K562 (cell line): ENCODE measurements around the gene MYLK4. TPM values are rescaled to one million over a fixed set of nuclear protein-coding genes. Genes with fewer than 3 reads are reported as not detected.

Experiments used
- ATAC-seq: fragments of 200-7000 bp; cut with Tn5 transposase; 3 replicates; pipeline ENCODE4 v1.9.1; 2020; ENCODE audit warnings: moderate library complexity
- BruUV-seq: library from RNA; stranded (reverse); fragments of 400-500 nt; replicated peaks from 2 replicates; lab custom pipeline; 2021; lab: Mats Ljungman, UMichigan
- CTCF ChIA-PET: fragments of 300-600 bp; formaldehyde crosslinking; extraction: SDS; loops from one replicate; lab custom pipeline; 2021; ENCODE audit warnings: low intra/inter-chr PET ratio; lab: Yijun Ruan, JAX
- POLR2A ChIA-PET: fragments of 300-600, 350-650 bp; sonication (Branson Sonifier 250); formaldehyde crosslinking; extraction: SDS; loops from one replicate; lab custom pipeline; 2021; ENCODE audit warnings: antibody characterized with exemption, inconsistent platforms; lab: Yijun Ruan, JAX
- DNase-seq, 4 experiments: peaks; one replicate each; pipeline versions ENCODE4 v3.0.0 to v3.0.0-alpha.2; 2011 to 2018; ENCODE audit warnings: low spot score in 3 of 4, mixed read lengths in 3 of 4; ENCODE audit errors: extremely low read depth in 1 of 4
- FAIRE-seq: peaks from 2 replicates; lab custom pipeline; 2011; peaks lifted over from hg19 to GRCh38; lab: Jason Lieb, UNC
- H2AFZ ChIP-seq: 2 replicates; pipeline ENCODE4 v1.6.0; 2011; ENCODE audit warnings: low read depth, low read length, control low read depth, inconsistent platforms
- H3K27ac ChIP-seq: fragments of 200-600 bp; 3 replicates; pipeline ENCODE4 v1.8.0; 2011; ENCODE audit warnings: low read depth, mild to moderate bottlenecking, control low read depth, inconsistent platforms, low read length, moderate library complexity, mixed read lengths; ENCODE audit errors: extremely low read depth
- H3K27me3 ChIP-seq, 2 experiments: fragments of 300-600 bp in 1 of 2; 2 replicates in 1 of 2; 3 replicates in 1 of 2; pipeline versions ENCODE4 v1.6.0 to v1.8.0; 2011; ENCODE audit warnings: inconsistent platforms in 2 of 2, low read length in 2 of 2, mild to moderate bottlenecking in 1 of 2, mixed read lengths in 1 of 2, moderate library complexity in 1 of 2; ENCODE audit not compliant: control insufficient read depth in 2 of 2, insufficient read depth in 2 of 2
- H3K36me3 ChIP-seq: fragments of 300-600 bp; 3 replicates; pipeline ENCODE4 v1.8.0; 2011; ENCODE audit warnings: mild to moderate bottlenecking, low read length, inconsistent platforms; ENCODE audit not compliant: control insufficient read depth, insufficient read depth
- H3K4me1 ChIP-seq, 2 experiments: fragments of 200-600 bp in 1 of 2; replicated peaks in 1 of 2; 2 replicates in 1 of 2; 3 replicates in 1 of 2; pipeline versions ENCODE4 v1.5.1 to v1.8.0; 2011; ENCODE audit warnings: inconsistent platforms in 2 of 2, low read length in 2 of 2, mild to moderate bottlenecking in 1 of 2, mixed read lengths in 1 of 2, moderate library complexity in 1 of 2; ENCODE audit not compliant: control insufficient read depth in 2 of 2, insufficient read depth in 2 of 2
- H3K4me2 ChIP-seq: 2 replicates; pipeline ENCODE4 v1.6.1; 2011; ENCODE audit warnings: low read length, control low read depth, inconsistent platforms, mixed read lengths; ENCODE audit not compliant: insufficient read depth
- H3K4me3 ChIP-seq: fragments of 200-600 bp; sonication (generic), shearing (Covaris generic); 2 replicates; pipeline ENCODE4 v1.5.1; 2016; ENCODE audit warnings: control low read depth, inconsistent platforms
- H3K79me2 ChIP-seq: fragments of 200-600 bp; 3 replicates; pipeline ENCODE4 v1.8.0; 2011; ENCODE audit warnings: low read length, inconsistent platforms; ENCODE audit not compliant: control insufficient read depth, insufficient read depth
- H3K9ac ChIP-seq, 2 experiments: 2 replicates each; pipeline versions ENCODE4 v1.6.0 to v1.6.1; 2011; ENCODE audit warnings: low read depth in 2 of 2, low read length in 2 of 2, control low read depth in 1 of 2, inconsistent platforms in 1 of 2, mild to moderate bottlenecking in 1 of 2, mixed read lengths in 1 of 2; ENCODE audit not compliant: insufficient read depth in 1 of 2
- H3K9me1 ChIP-seq: one replicate; pipeline ENCODE4 v1.6.0; 2011; ENCODE audit warnings: inconsistent platforms, mild to moderate bottlenecking, low read length, moderate library complexity; ENCODE audit not compliant: control insufficient read depth, insufficient read depth
- H3K9me3 ChIP-seq: replicated peaks from 2 replicates; pipeline ENCODE4 v1.5.1; 2011; ENCODE audit warnings: low read depth, low read length, inconsistent platforms; ENCODE audit not compliant: control insufficient read depth, insufficient read depth
- H4K20me1 ChIP-seq: replicated peaks from 2 replicates; pipeline ENCODE4 v1.6.1; 2011; ENCODE audit warnings: low read length, inconsistent platforms, mixed read lengths; ENCODE audit not compliant: control insufficient read depth, insufficient read depth
- CEBPB ChIP-seq: fragments of 450-650 bp; IDR thresholded peaks from 2 replicates; pipeline ENCODE4 v1.6.1; 2016; ENCODE audit warnings: missing genetic modification characterization, missing compliant biosample characterization
- CEBPG ChIP-seq, 3 experiments: fragments of 200-800 bp in 1 of 3; sonication (Bioruptor generic) in 1 of 3; sonication (generic) in 1 of 3; formaldehyde crosslinking in 1 of 3; IDR thresholded peaks in 2 of 3; conservative IDR thresholded peaks in 1 of 3; 2 replicates each; pipeline versions ENCODE4 v1.6.1 to v1.8.0; 2016 to 2022; ENCODE audit warnings: missing compliant biosample characterization in 2 of 3, missing genetic modification characterization in 2 of 3, mild to moderate bottlenecking in 1 of 3, missing genetic modification reagents in 1 of 3
- GABPA ChIP-seq: fragments of 200-800 bp; sonication (Bioruptor generic); conservative IDR thresholded peaks from 2 replicates; pipeline ENCODE4 v1.6.1; 2016; ENCODE audit warnings: low read depth, missing genetic modification characterization, missing compliant biosample characterization
- NR1H2 ChIP-seq: sonication (generic); formaldehyde crosslinking; IDR thresholded peaks from 2 replicates; pipeline ENCODE4 v1.4.0; 2020; ENCODE audit warnings: mild to moderate bottlenecking, missing genetic modification reagents
- PCBP2 ChIP-seq: fragments of 200-400 bp; formaldehyde crosslinking; IDR thresholded peaks from 2 replicates; pipeline ENCODE4 v1.6.1; 2018; ENCODE audit warnings: low read length, low read depth, mild to moderate bottlenecking, moderate library complexity; ENCODE audit not compliant: poor library complexity, severe bottlenecking
- whole genome bisulfite sequencing: fragments of 100-300 bp; shearing (Covaris generic); methylation state at CpG from one replicate; pipeline ENCODE4 v1.1.6; 2016; ENCODE audit warnings: low coverage, mixed read lengths; ENCODE audit not compliant: insufficient coverage; ENCODE audit errors: missing lambda C conversion rate; 5-methylcytosine and 5-hydroxymethylcytosine counted together
- in situ Hi-C: fragments of 300-500 bp; cut with MboI; formaldehyde crosslinking; loops from 4 replicates; pipeline ENCODE4 v1.15.0; 2018; ENCODE audit warnings: inconsistent platforms, mixed read lengths
- intact Hi-C: fragments of 100-400 bp; cut with micrococcal nuclease; formaldehyde crosslinking; loops from 2 replicates; pipeline ENCODE4 v1.14.2; 2022
- polyA plus RNA-seq, 8 experiments: library from polyadenylated mRNA; depleted of rRNA in 4 of 8; stranded (reverse) in 5 of 8; unstranded in 3 of 8; fragments of >200 nt; fragmentation: Nextera tagmentation in 2 of 8; fragmentation: Illumina TruSeq in 1 of 8; extraction: Ambion mirVana in 2 of 8; extraction: Trizol in 1 of 8; gene quantifications; 2 replicates each; pipeline versions ENCODE4 v1.2.1 to v1.2.3, GENCODE V29; 2011 to 2014; ENCODE audit warnings: inconsistent platforms in 1 of 8, missing spikeins in 1 of 8
- total RNA-seq, 7 experiments: library from RNA; depleted of rRNA in 6 of 7; stranded (reverse); fragments of >200 nt in 6 of 7; fragmentation: Illumina TruSeq in 2 of 7; extraction: Trizol in 2 of 7; gene quantifications; 2 replicates each; pipeline versions ENCODE4 v1.2.1 to v1.2.3, GENCODE V29; 2011 to 2021; ENCODE audit warnings: low replicate concordance in 1 of 7
- TF ChIP-seq, protein P1 (sequence below): fragments of 250-450 bp; sonication (Bioruptor Pico); IDR thresholded peaks from 2 replicates; pipeline ENCODE4 v1.5.0; 2021; ENCODE audit warnings: mild to moderate bottlenecking, borderline replicate concordance

Gene MYLK4
- total and polyA plus RNA-seq, 9 of the 15 experiments (the other 6 are each of a cell fraction or from before 2014, with no cell fraction given) = 0.01 to 0.15 (median 0.06) TPM

DNA sequence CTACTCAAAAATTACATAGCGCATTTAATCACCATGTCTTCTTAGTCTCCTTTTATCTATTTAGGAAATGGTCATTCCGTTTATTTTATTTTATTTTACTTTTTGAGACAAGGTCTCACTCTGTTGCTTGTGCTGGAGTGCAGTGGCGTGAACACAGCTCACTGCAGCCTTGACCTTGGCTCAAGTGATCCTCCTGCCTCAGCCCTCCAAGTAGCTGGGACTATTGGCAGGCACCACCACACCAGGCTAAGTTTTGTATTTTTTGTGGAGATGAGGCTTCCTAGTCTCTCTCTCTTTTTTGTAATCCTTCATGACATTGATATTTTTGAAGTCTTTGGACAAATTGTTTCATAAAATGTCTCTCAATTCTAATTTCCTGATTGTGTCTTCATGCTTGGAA is 4.7 kb upstream of the MYLK4 start (continued):
- TF ChIP-seq, protein P1, sequence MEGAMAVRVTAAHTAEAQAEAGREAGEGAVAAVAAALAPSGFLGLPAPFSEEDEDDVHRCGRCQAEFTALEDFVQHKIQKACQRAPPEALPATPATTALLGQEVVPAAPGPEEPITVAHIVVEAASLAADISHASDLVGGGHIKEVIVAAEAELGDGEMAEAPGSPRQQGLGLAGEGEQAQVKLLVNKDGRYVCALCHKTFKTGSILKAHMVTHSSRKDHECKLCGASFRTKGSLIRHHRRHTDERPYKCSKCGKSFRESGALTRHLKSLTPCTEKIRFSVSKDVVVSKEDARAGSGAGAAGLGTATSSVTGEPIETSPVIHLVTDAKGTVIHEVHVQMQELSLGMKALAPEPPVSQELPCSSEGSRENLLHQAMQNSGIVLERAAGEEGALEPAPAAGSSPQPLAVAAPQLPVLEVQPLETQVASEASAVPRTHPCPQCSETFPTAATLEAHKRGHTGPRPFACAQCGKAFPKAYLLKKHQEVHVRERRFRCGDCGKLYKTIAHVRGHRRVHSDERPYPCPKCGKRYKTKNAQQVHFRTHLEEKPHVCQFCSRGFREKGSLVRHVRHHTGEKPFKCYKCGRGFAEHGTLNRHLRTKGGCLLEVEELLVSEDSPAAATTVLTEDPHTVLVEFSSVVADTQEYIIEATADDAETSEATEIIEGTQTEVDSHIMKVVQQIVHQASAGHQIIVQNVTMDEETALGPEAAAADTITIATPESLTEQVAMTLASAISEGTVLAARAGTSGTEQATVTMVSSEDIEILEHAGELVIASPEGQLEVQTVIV (CRISPR knock-in tag) = no peak

DNA sequence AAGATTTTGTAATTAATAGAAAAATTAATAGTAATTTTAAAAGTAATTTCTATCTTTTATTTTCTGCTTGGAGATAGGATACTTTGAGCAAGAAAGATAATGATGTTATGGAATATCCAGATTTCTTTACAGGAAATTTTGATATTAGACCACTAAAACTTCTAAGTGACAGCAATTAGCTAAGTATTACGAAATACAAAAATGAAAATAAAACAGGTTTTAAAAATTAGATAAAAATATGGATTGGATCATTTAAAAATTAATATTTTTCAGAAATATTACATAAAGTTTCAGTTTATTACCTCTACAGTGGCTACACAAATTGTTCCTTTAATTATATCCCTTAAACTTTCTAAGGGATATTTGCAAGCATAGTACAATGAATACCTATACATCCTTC is 4.2 kb upstream of the MYLK4 start:
- POLR2A ChIA-PET = no interaction called here
- Histone ChIP-seq H3K9ac (no peak overlapping the region), H3K79me2 (no peaks in the 10 kb centered on the region), H3K4me2 (no peak overlapping the region), H3K27ac (no peak overlapping the region), H2AFZ (peak overlapping the region; percentile 35; the same call in 1 of the 2 replicates), H4K20me1 (no peaks in the 10 kb centered on the region), H3K9me3 (no peaks in the 10 kb centered on the region), H3K4me1 (peaks cover 8 to 34% of the 10 kb centered on the region in 2 experiments), H3K27me3 (no peaks in the 10 kb centered on the region), H3K4me3 (no peak overlapping the region), H3K36me3 (no peaks in the 10 kb centered on the region), H3K9me1 (no peaks in the 10 kb centered on the region)
- no TSS peak for BruUV-seq
- DNase-seq (no peak), ATAC-seq (no peak), FAIRE-seq (no peak)
- 39% methylated on average over 1 of the region's 1 CpG for WGBS
- TF ChIP-seq PCBP2 = no peak
- TF ChIP-seq CEBPB (tag) = peak; percentile 80
- TF ChIP-seq GABPA (tag) = no peak
- no peak for TF ChIP-seq CEBPG (CRISPR knock-in tag; IDR thresholded peaks at IDR 0.05)
- peak; percentile 63 to 87 for TF ChIP-seq CEBPG (tag; conservative IDR thresholded peaks at IDR 0.05 in 1 of 2, IDR thresholded peaks at IDR 0.05 in 1 of 2)
- no peak for TF ChIP-seq NR1H2
- intact Hi-C loops (no loop called here), in situ Hi-C loops (no loop called here)
- CTCF ChIA-PET = no interaction called here
